IMR-90 (cell line): ENCODE measurements around the gene MEIS2. TPM values are rescaled to one million over a fixed set of nuclear protein-coding genes. Genes with fewer than 3 reads are reported as not detected.

Experiments
- ATAC-seq: fragments of 200-7000 bp; cut with Tn5 transposase; 2 replicates; pipeline ENCODE4 v1.9.1; 2020; ENCODE audit warnings: low read depth, mild to moderate bottlenecking, moderate library complexity
- BruUV-seq: library from RNA; stranded (reverse); fragments of 400-500 nt; replicated peaks from 2 replicates; lab custom pipeline; 2021; lab: Mats Ljungman, UMichigan
- CTCF ChIA-PET: fragments of 300-600 bp; formaldehyde crosslinking; extraction: SDS; loops from one replicate; lab custom pipeline; 2021; ENCODE audit warnings: antibody characterized with exemption; lab: Yijun Ruan, JAX
- POLR2A ChIA-PET: fragments of 300-600 bp; sonication (Branson Sonifier 250); formaldehyde crosslinking; loops from one replicate; lab custom pipeline; 2022; ENCODE audit warnings: antibody characterized with exemption; ENCODE audit not compliant: unreplicated experiment; lab: Charles Lee
- DNase-seq: peaks from one replicate; pipeline ENCODE4 v3.0.0; 2013
- H2AFZ ChIP-seq: replicated peaks from 2 replicates; pipeline ENCODE3; 2013; ENCODE audit warnings: low read length, mild to moderate bottlenecking; ENCODE audit not compliant: poor library complexity
- H2AK5ac ChIP-seq: 2 replicates; pipeline ENCODE4 v1.6.1; 2013; ENCODE audit warnings: low read depth, low read length, inconsistent platforms
- H2AK9ac ChIP-seq: replicated peaks from 2 replicates; pipeline ENCODE3; 2013; ENCODE audit warnings: mild to moderate bottlenecking, low read depth, low read length, moderate library complexity; ENCODE audit not compliant: poor library complexity
- H2BK120ac ChIP-seq: 2 replicates; pipeline ENCODE4 v1.6.1; 2013; ENCODE audit warnings: low read depth, low read length, inconsistent platforms
- H2BK15ac ChIP-seq: 3 replicates; pipeline ENCODE4 v1.6.1; 2013; ENCODE audit warnings: low read depth, low read length, inconsistent platforms
- H2BK20ac ChIP-seq: 2 replicates; pipeline ENCODE4 v1.6.1; 2013; ENCODE audit warnings: low read depth, mild to moderate bottlenecking, inconsistent platforms, low read length, moderate library complexity
- H2BK5ac ChIP-seq: 2 replicates; pipeline ENCODE4 v1.6.1; 2013; ENCODE audit warnings: mild to moderate bottlenecking, low read depth, low read length, inconsistent platforms; ENCODE audit not compliant: poor library complexity, severe bottlenecking
- H3K14ac ChIP-seq: replicated peaks from 2 replicates; pipeline ENCODE4 v1.6.1; 2013; ENCODE audit warnings: low read depth, low read length, inconsistent platforms
- H3K18ac ChIP-seq: 2 replicates; pipeline ENCODE4 v1.6.1; 2013; ENCODE audit warnings: low read depth, low read length, control low read depth
- H3K23ac ChIP-seq: 2 replicates; pipeline ENCODE4 v1.6.1; 2013; ENCODE audit warnings: low read depth, low read length, inconsistent platforms
- H3K27ac ChIP-seq: 2 replicates; pipeline ENCODE4 v1.5.1; 2013; ENCODE audit warnings: mild to moderate bottlenecking, control low read depth, low read length; ENCODE audit not compliant: insufficient read depth
- H3K27me3 ChIP-seq: 2 replicates; pipeline ENCODE4 v1.6.1; 2013; ENCODE audit warnings: low read length; ENCODE audit not compliant: control insufficient read depth, insufficient read depth
- H3K36me3 ChIP-seq: 2 replicates; pipeline ENCODE4 v1.6.1; 2013; ENCODE audit warnings: low read length, mixed read lengths; ENCODE audit not compliant: control insufficient read depth, insufficient read depth
- H3K4ac ChIP-seq: 2 replicates; pipeline ENCODE4 v1.6.1; 2013; ENCODE audit warnings: low read depth, low read length, inconsistent platforms
- H3K4me1 ChIP-seq: 2 replicates; pipeline ENCODE4 v1.6.1; 2013; ENCODE audit warnings: low read length, mixed read lengths; ENCODE audit not compliant: control insufficient read depth, insufficient read depth
- H3K4me2 ChIP-seq: 2 replicates; pipeline ENCODE4 v1.6.1; 2013; ENCODE audit warnings: low read depth, mild to moderate bottlenecking, control low read depth, low read length, moderate library complexity
- H3K4me3 ChIP-seq: 2 replicates; pipeline ENCODE4 v1.5.1; 2013; ENCODE audit warnings: low read depth, mild to moderate bottlenecking, control low read depth, low read length, moderate library complexity; ENCODE audit not compliant: insufficient read depth
- H3K56ac ChIP-seq: 2 replicates; pipeline ENCODE4 v1.6.1; 2013; ENCODE audit warnings: low read length, inconsistent platforms; ENCODE audit not compliant: insufficient read depth; ENCODE audit errors: extremely low read depth
- H3K79me1 ChIP-seq, 2 experiments: 2 replicates each; pipeline ENCODE4 v1.6.1; 2013; ENCODE audit warnings: low read length in 2 of 2, inconsistent platforms in 1 of 2, low read depth in 1 of 2
- H3K9ac ChIP-seq: 2 replicates; pipeline ENCODE4 v1.6.1; 2013; ENCODE audit warnings: low read depth, low read length, control low read depth
- H3K9me1 ChIP-seq: 2 replicates; pipeline ENCODE4 v1.6.1; 2013; ENCODE audit warnings: low read length, inconsistent platforms; ENCODE audit not compliant: insufficient read depth
- H3K9me3 ChIP-seq: 2 replicates; pipeline ENCODE4 v1.6.1; 2013; ENCODE audit warnings: low read length; ENCODE audit not compliant: control insufficient read depth, insufficient read depth
- H4K20me1 ChIP-seq: 2 replicates; pipeline ENCODE4 v1.6.1; 2013; ENCODE audit warnings: low read length, inconsistent platforms; ENCODE audit not compliant: insufficient read depth
- H4K5ac ChIP-seq: 2 replicates; pipeline ENCODE4 v1.6.1; 2013; ENCODE audit warnings: mild to moderate bottlenecking, low read depth, low read length, control low read depth
- H4K8ac ChIP-seq, 2 experiments: 2 replicates each; pipeline ENCODE4 v1.6.1; 2013; ENCODE audit warnings: low read depth in 2 of 2, low read length in 2 of 2, control low read depth in 1 of 2, inconsistent platforms in 1 of 2
- H4K91ac ChIP-seq: 2 replicates; pipeline ENCODE4 v1.6.1; 2013; ENCODE audit warnings: low read depth, low read length, inconsistent platforms; ENCODE audit not compliant: insufficient read depth
- BHLHE40 ChIP-seq: fragments of 150-350 bp; IDR thresholded peaks from 2 replicates; pipeline ENCODE4 v1.6.1; 2016; ENCODE audit warnings: mild to moderate bottlenecking, low read depth, low read length
- CEBPB ChIP-seq: IDR thresholded peaks from 2 replicates; pipeline ENCODE4 v1.6.1; 2012; ENCODE audit warnings: low read depth, low read length, improper control_type of control experiment
- CHD1 ChIP-seq: IDR thresholded peaks from 2 replicates; pipeline ENCODE4 v1.6.1; 2012; ENCODE audit warnings: low read depth, low read length, improper control_type of control experiment
- FOS ChIP-seq: fragments of 150-350 bp; IDR thresholded peaks from 2 replicates; pipeline ENCODE4 v1.6.1; 2016; ENCODE audit warnings: low read depth, low read length
- MAFK ChIP-seq: IDR thresholded peaks from 2 replicates; pipeline ENCODE4 v1.6.1; 2012; ENCODE audit warnings: low read depth, low read length, improper control_type of control experiment
- MXI1 ChIP-seq: IDR thresholded peaks from 2 replicates; pipeline ENCODE4 v1.6.1; 2012; ENCODE audit warnings: low read depth, mild to moderate bottlenecking, low read length, moderate library complexity, borderline replicate concordance
- NFE2L2 ChIP-seq: fragments of 150-350 bp; IDR thresholded peaks from 2 replicates; pipeline ENCODE4 v1.6.1; 2016; ENCODE audit warnings: low read depth, mild to moderate bottlenecking, low read length
- POLR2A ChIP-seq: IDR thresholded peaks from 2 replicates; pipeline ENCODE4 v1.6.1; 2012; ENCODE audit warnings: mild to moderate bottlenecking, low read depth, low read length
- RAD21 ChIP-seq: IDR thresholded peaks from 2 replicates; pipeline ENCODE4 v1.6.1; 2012; ENCODE audit warnings: low read length, improper control_type of control experiment
- RCOR1 ChIP-seq: IDR thresholded peaks from 2 replicates; pipeline ENCODE4 v1.6.1; 2012; ENCODE audit warnings: mild to moderate bottlenecking, low read length, improper control_type of control experiment; ENCODE audit not compliant: insufficient replicate concordance
- RFX5 ChIP-seq: IDR thresholded peaks from 2 replicates; pipeline ENCODE4 v1.8.0; 2012; ENCODE audit warnings: low read depth, mild to moderate bottlenecking, low read length, moderate library complexity
- SMC3 ChIP-seq: fragments of 150-350 bp; IDR thresholded peaks from 2 replicates; pipeline ENCODE4 v1.6.1; 2016; ENCODE audit warnings: low read depth, mild to moderate bottlenecking, antibody characterized with exemption, low read length, moderate library complexity
- WGBS, 2 experiments: methylation state at CpG; one replicate each; pipeline versions ENCODE4 v1.1.5 to v1.1.7; 2013; ENCODE audit warnings: missing lambda C conversion rate in 2 of 2; ENCODE audit not compliant: insufficient read length in 1 of 2; ENCODE audit errors: extremely low coverage in 2 of 2; 5-methylcytosine and 5-hydroxymethylcytosine counted together
- dilution Hi-C: fragments of 300-500 bp; cut with HindIII; formaldehyde crosslinking; loops from one replicate; pipeline ENCODE4 v1.14.3; 2018; ENCODE audit warnings: low sequenced_read_pairs; ENCODE audit not compliant: unreplicated experiment
- in situ Hi-C: fragments of 300-500 bp; cut with MboI; formaldehyde crosslinking; loops from 3 replicates; pipeline ENCODE4 v1.14.3; 2019; ENCODE audit warnings: low sequenced_read_pairs, inconsistent platforms, mixed read lengths
- intact Hi-C: fragments of 100-400 bp; cut with micrococcal nuclease; formaldehyde crosslinking; loops from 2 replicates; pipeline ENCODE4 v1.10.0; 2022
- polyA plus RNA-seq, 3 experiments: library from polyadenylated mRNA; depleted of rRNA; stranded (reverse); fragments of >200 nt; gene quantifications; 2 replicates each; pipeline ENCODE4 v1.2.3, GENCODE V29; 2012; ENCODE audit warnings: low replicate concordance in 1 of 3
- total RNA-seq: library from RNA; depleted of rRNA; stranded (reverse); fragments of >200 nt; gene quantifications from 2 replicates; pipeline ENCODE4 v1.2.3, GENCODE V29; 2012

MEIS2 gene
- total and polyA plus RNA-seq, 2 of the 4 experiments (the other 2 are of a cell fraction): 70.1 to 71.3 TPM

DNA sequence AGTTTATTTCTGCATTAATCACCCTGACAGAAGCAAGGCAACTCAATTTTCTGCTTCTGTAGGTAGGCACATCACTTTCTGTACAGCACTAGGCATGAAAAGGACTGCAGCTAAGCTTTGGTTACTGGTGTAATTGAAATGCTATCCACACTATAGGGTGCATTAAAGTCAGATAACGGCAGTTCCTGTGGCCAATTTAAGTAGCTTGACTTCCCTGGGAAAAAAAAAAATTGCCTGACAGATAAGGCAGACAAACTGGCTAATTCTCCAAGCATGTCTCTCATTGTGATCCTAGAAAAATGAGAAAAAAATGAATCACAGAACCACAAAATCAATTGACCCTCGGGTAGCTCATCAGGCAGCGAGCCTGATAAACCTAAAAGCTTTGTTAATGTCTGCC is 151.4 kb downstream of the MEIS2 start:
- no peaks in the 10 kb centered on the region for H3K27me3 ChIP-seq
- H3K9me3 ChIP-seq: no peaks in the 10 kb centered on the region
- H2BK5ac ChIP-seq: no peak overlapping the region
- no peak overlapping the region for H3K18ac ChIP-seq
- H2AK5ac ChIP-seq: no peak overlapping the region
- no peak overlapping the region for H4K8ac ChIP-seq
- dilution Hi-C loops: no loop called here
- no TSS peak for BruUV-seq
- ChIA-PET POLR2A (no interaction called here), CTCF (interaction anchor here (1.0 kb wide), 1 partner anchor 11 kb away, joined by 3 read pairs; no protein-coding TSS in a partner anchor)
- no peak overlapping the region for H2BK120ac ChIP-seq
- no peak overlapping the region for H2BK20ac ChIP-seq
- H3K27ac ChIP-seq: no peak overlapping the region
- H3K79me1 ChIP-seq: peaks cover under 1 to 8% of the 10 kb centered on the region in 2 experiments; a peak in 2 of 4 replicates
- no peak overlapping the region for H3K4ac ChIP-seq
- H2AK9ac ChIP-seq: no peak overlapping the region
- no peak for TF ChIP-seq FOS
- TF ChIP-seq POLR2A: no peak
- TF ChIP-seq RCOR1: no peak
- no peak for TF ChIP-seq RAD21
- no peak for TF ChIP-seq BHLHE40
- no peak for TF ChIP-seq MXI1
- no peak for TF ChIP-seq MAFK
- no peak for TF ChIP-seq SMC3
- no peak for TF ChIP-seq CEBPB
- no peak for TF ChIP-seq RFX5
- TF ChIP-seq NFE2L2: no peak
- no peak for TF ChIP-seq CHD1
- H3K4me2 ChIP-seq: no peak overlapping the region
- intact Hi-C loops: no loop called here
- no peak overlapping the region for H2AFZ ChIP-seq
- H3K4me1 ChIP-seq: peaks cover 8% of the 10 kb centered on the region
- no peak for ATAC-seq
- no peak overlapping the region for H4K91ac ChIP-seq
- WGBS, 2 experiments: no CpG with 5 or more reads among the region's 3 CpGs
- no peak overlapping the region for H3K14ac ChIP-seq
- no peak for DNase-seq
- H3K9ac ChIP-seq: no peak overlapping the region
- in situ Hi-C loops: no loop called here
- no peak overlapping the region for H2BK15ac ChIP-seq
- peaks cover 2% of the 10 kb centered on the region; the same call in 1 of the 2 replicates for H3K36me3 ChIP-seq
- H4K5ac ChIP-seq: no peak overlapping the region
- H3K23ac ChIP-seq: no peak overlapping the region
- H3K9me1 ChIP-seq: peaks cover 5% of the 10 kb centered on the region
- no peak overlapping the region for H3K56ac ChIP-seq
- H3K4me3 ChIP-seq: no peak overlapping the region
- H4K20me1 ChIP-seq: no peaks in the 10 kb centered on the region
